CD14-positive monocyte (primary cell): ENCODE measurements around the gene CIB2. TPM values are rescaled to one million over a fixed set of nuclear protein-coding genes. Genes with fewer than 3 reads are reported as not detected.

Experiments used
- DNase-seq, 3 donors: peaks; one replicate each; pipeline ENCODE4 v3.0.0-alpha.2; 2011 to 2022
- H2AFZ ChIP-seq: 2 replicates; pipeline ENCODE4 v1.6.0; 2012; ENCODE audit warnings: mild to moderate bottlenecking, low read depth, low read length, inconsistent platforms; ENCODE audit not compliant: insufficient read depth, poor library complexity, severe bottlenecking
- H3K27ac ChIP-seq, 2 donors: 1 replicate in 1 of 2; 2 replicates in 1 of 2; pipeline ENCODE4 v1.5.1; 2012 to 2013; ENCODE audit warnings: low read length in 2 of 2, control low read depth in 1 of 2, inconsistent platforms in 1 of 2, low read depth in 1 of 2, mild to moderate bottlenecking in 1 of 2
- H3K27me3 ChIP-seq, 2 donors: one replicate each; pipeline versions ENCODE4 v1.6.0 to v1.6.1; 2011 to 2013; ENCODE audit warnings: low read length in 2 of 2; ENCODE audit not compliant: control insufficient read depth in 2 of 2, insufficient read depth in 2 of 2
- H3K36me3 ChIP-seq, 2 donors: replicated peaks in 1 of 2; 1 replicate in 1 of 2; 2 replicates in 1 of 2; pipeline versions ENCODE4 v1.5.1 to v1.6.1; 2012 to 2013; ENCODE audit warnings: low read length in 2 of 2, control low read depth in 1 of 2, inconsistent platforms in 1 of 2, mild to moderate bottlenecking in 1 of 2; ENCODE audit not compliant: insufficient read depth in 2 of 2, control insufficient read depth in 1 of 2
- H3K4me1 ChIP-seq, 2 donors: 1 replicate in 1 of 2; 2 replicates in 1 of 2; pipeline versions ENCODE4 v1.5.1 to v1.6.1; 2012 to 2013; ENCODE audit warnings: low read length in 2 of 2, control low read depth in 1 of 2, inconsistent platforms in 1 of 2, mild to moderate bottlenecking in 1 of 2, moderate library complexity in 1 of 2; ENCODE audit not compliant: insufficient read depth in 2 of 2, control insufficient read depth in 1 of 2
- H3K4me2 ChIP-seq: replicated peaks from 2 replicates; pipeline ENCODE3; 2012; ENCODE audit warnings: low read length, moderate library complexity, mild to moderate bottlenecking; ENCODE audit not compliant: poor library complexity, severe bottlenecking; ENCODE audit errors: extremely low read depth
- H3K4me3 ChIP-seq, 3 experiments: fragments of 200-600 bp in 1 of 3; sonication (generic) in 1 of 3; replicated peaks in 1 of 3; 1 replicate in 2 of 3; 2 replicates in 1 of 3; pipeline ENCODE4 v1.5.1; 2011 to 2013; ENCODE audit warnings: low read length in 3 of 3, mild to moderate bottlenecking in 3 of 3, control low read depth in 2 of 3, low read depth in 2 of 3, inconsistent platforms in 1 of 3, moderate library complexity in 1 of 3
- H3K79me2 ChIP-seq: 2 replicates; pipeline ENCODE4 v1.6.0; 2012; ENCODE audit warnings: mild to moderate bottlenecking, control low read depth, inconsistent platforms, low read length, moderate library complexity; ENCODE audit not compliant: insufficient read depth
- H3K9ac ChIP-seq: 2 replicates; pipeline ENCODE4 v1.6.0; 2017; ENCODE audit warnings: low read length, mild to moderate bottlenecking; ENCODE audit not compliant: insufficient read depth, poor library complexity, severe bottlenecking
- H3K9me3 ChIP-seq, 2 donors: replicated peaks in 1 of 2; 1 replicate in 1 of 2; 2 replicates in 1 of 2; pipeline versions ENCODE4 v1.5.1 to v1.6.1; 2012 to 2013; ENCODE audit warnings: low read length in 2 of 2, control low read depth in 1 of 2; ENCODE audit not compliant: control insufficient read depth in 1 of 2, insufficient read depth in 1 of 2
- H4K20me1 ChIP-seq: 2 replicates; pipeline ENCODE4 v1.6.0; 2012; ENCODE audit warnings: mild to moderate bottlenecking, low read length, control low read depth, moderate library complexity; ENCODE audit not compliant: insufficient read depth
- H3K27ac Mint-ChIP-seq, 7 donors: one replicate each; pipeline ENCODE4 v1.8.0; 2020; ENCODE audit warnings: mild to moderate bottlenecking in 7 of 7, mixed read lengths in 7 of 7, moderate library complexity in 6 of 7, inconsistent platforms in 2 of 7
- H3K27me3 Mint-ChIP-seq, 3 donors: one replicate each; pipeline ENCODE4 v1.8.0; 2021 to 2022; ENCODE audit warnings: low read depth in 3 of 3, mild to moderate bottlenecking in 3 of 3, mixed read lengths in 3 of 3, moderate library complexity in 3 of 3, inconsistent platforms in 1 of 3
- H3K36me3 Mint-ChIP-seq, 2 donors: one replicate each; pipeline ENCODE4 v1.8.0; 2020; ENCODE audit warnings: mixed read lengths in 2 of 2, inconsistent platforms in 1 of 2, mild to moderate bottlenecking in 1 of 2
- H3K4me1 Mint-ChIP-seq: one replicate; pipeline ENCODE4 v1.8.0; 2020; ENCODE audit warnings: mild to moderate bottlenecking, mixed read lengths
- H3K4me3 Mint-ChIP-seq, 2 donors: one replicate each; pipeline ENCODE4 v1.8.0; 2020; ENCODE audit warnings: mild to moderate bottlenecking in 2 of 2, mixed read lengths in 2 of 2, moderate library complexity in 1 of 2
- H3K9me3 Mint-ChIP-seq, 7 donors: one replicate each; pipeline ENCODE4 v1.8.0; 2020 to 2022; ENCODE audit warnings: mixed read lengths in 7 of 7, mild to moderate bottlenecking in 6 of 7, moderate library complexity in 6 of 7, inconsistent platforms in 2 of 7
- CTCF ChIP-seq: fragments of 200-600 bp; IDR thresholded peaks from one replicate; pipeline ENCODE4 v1.8.0; 2022; ENCODE audit warnings: antibody characterized with exemption, mild to moderate bottlenecking
- WGBS: methylation state at CpG from one replicate; pipeline ENCODE4 v1.1.5; 2013; ENCODE audit warnings: missing lambda C conversion rate; ENCODE audit not compliant: insufficient coverage; 5-methylcytosine and 5-hydroxymethylcytosine counted together
- intact Hi-C, 2 donors: fragments of 100-400 bp; cut with micrococcal nuclease; formaldehyde crosslinking; loops; one replicate each; pipeline versions ENCODE4 v1.15.0 to v1.15.1; 2023
- polyA plus RNA-seq, 3 donors: library from polyadenylated mRNA; depleted of rRNA in 1 of 3; unstranded in 2 of 3; stranded (reverse) in 1 of 3; fragments of 300-500 nt in 2 of 3; fragments of >200 nt in 1 of 3; fragmentation: Illumina TruSeq in 2 of 3; gene quantifications; 1 replicate in 2 of 3; 2 replicates in 1 of 3; pipeline ENCODE4 v1.2.3, GENCODE V29; 2012 to 2021

CIB2 gene
- polyA plus RNA-seq, 3 donors, result 0.43 to 0.75 (median 0.51) TPM

- H4K20me1 ChIP-seq, result peaks cover 9% of the 10 kb centered on the region
- no peak for DNase-seq
- peak overlapping the region; percentile 89 for H3K4me2 ChIP-seq
- H3K27ac ChIP-seq, result peak overlapping the region in 1 of 2 donors; percentile 91
- no peaks in the 10 kb centered on the region for H3K27me3 ChIP-seq
- peaks cover 50% of the 10 kb centered on the region for H3K79me2 ChIP-seq
- peak overlapping the region; percentile 73 to 81 (median 78) for H3K4me3 ChIP-seq
- H3K9me3 Mint-ChIP-seq, result no peaks in the 10 kb centered on the region
- peaks cover 37% of the 10 kb centered on the region for H3K4me1 Mint-ChIP-seq
- peak overlapping the region; percentile 83 to 96 for H3K4me3 Mint-ChIP-seq
- 15% methylated on average over 5 of the region's 14 CpGs for WGBS
- H3K36me3 Mint-ChIP-seq, result peaks cover 3 to 12% of the 10 kb centered on the region in 2 donors
- intact Hi-C loops, result loop anchor here in 1 of 2 donors (5.0 kb wide), 1 partner anchor 289 kb away; the partner anchor contains the start of gene IREB2
- peaks cover 0 to 5% (median 2%) of the 10 kb centered on the region in 3 donors for H3K27me3 Mint-ChIP-seq
- H3K9ac ChIP-seq, result peak overlapping the region; percentile 87
- no peaks in the 10 kb centered on the region for H3K9me3 ChIP-seq
- no peak for TF ChIP-seq CTCF
- H3K4me1 ChIP-seq, result peaks cover 19 to 32% of the 10 kb centered on the region in 2 donors
- H3K36me3 ChIP-seq, result peaks cover 0 to 7% of the 10 kb centered on the region in 2 donors
- H2AFZ ChIP-seq, result peak overlapping the region; percentile 74
- peak overlapping the region; percentile 90 to 97 (median 92) for H3K27ac Mint-ChIP-seq
Observed at GRCh38 chr15:78148392-78149067, 17.3 kb upstream of the CIB2 start.

GRCh38 chr15:78147566-78147965, 16.3 kb upstream of the CIB2 start:
- Histone ChIP-seq H4K20me1 (no peaks in the 10 kb centered on the region), H3K27ac (no peak overlapping the region), H3K4me2 (no peak overlapping the region), H3K4me3 (no peak overlapping the region), H3K27me3 (no peaks in the 10 kb centered on the region), H2AFZ (no peak overlapping the region), H3K9ac (no peak overlapping the region), H3K79me2 (peaks cover 40% of the 10 kb centered on the region), H3K9me3 (no peaks in the 10 kb centered on the region), H3K36me3 (no peaks in the 10 kb centered on the region), H3K4me1 (peaks cover 19 to 32% of the 10 kb centered on the region in 2 donors)
- Mint-ChIP-seq H3K27ac (peak overlapping the region in 1 of 7 donors; percentile 31), H3K9me3 (no peaks in the 10 kb centered on the region), H3K4me3 (peak overlapping the region in 1 of 2 donors; percentile 21), H3K4me1 (peaks cover 33% of the 10 kb centered on the region), H3K27me3 (peaks cover 0 to 5% (median 2%) of the 10 kb centered on the region in 3 donors), H3K36me3 (peaks cover 0 to 2% of the 10 kb centered on the region in 2 donors)
- intact Hi-C loops, result loop anchor here in 1 of 2 donors (5.0 kb wide), 1 partner anchor 290 kb away; the partner anchor contains the start of gene IREB2
- DNase-seq, result no peak
- no peak for TF ChIP-seq CTCF
- 96% methylated on average over 6 of the region's 6 CpGs for WGBS
